Thymus (tissue), 11 donors: ENCODE measurements around the gene IMMP2L. TPM values are rescaled to one million over a fixed set of nuclear protein-coding genes. Genes with fewer than 3 reads are reported as not detected.
"Not testable (repeated sequence)": the region's sequence is repeated elsewhere in the genome, so short reads cannot be mapped to it uniquely, and the experiment has no call there.

Source experiments
- DNase-seq, 9 donors: peaks; one replicate each; pipeline ENCODE4 v3.0.0-alpha.2; 2013; ENCODE audit warnings: low spot score in 9 of 9, low read depth in 6 of 9, missing footprints in 1 of 9
- H3K27ac ChIP-seq, 2 donors: one replicate each; pipeline ENCODE4 v1.5.1; 2013; ENCODE audit warnings: control low read depth in 1 of 2, low read depth in 1 of 2, low read length in 1 of 2, mild to moderate bottlenecking in 1 of 2, moderate library complexity in 1 of 2
- H3K27me3 ChIP-seq, 2 donors: one replicate each; pipeline ENCODE4 v1.5.1; 2013; ENCODE audit warnings: low read length in 1 of 2; ENCODE audit not compliant: control insufficient read depth in 2 of 2, insufficient read depth in 1 of 2
- H3K36me3 ChIP-seq, 2 donors: one replicate each; pipeline ENCODE4 v1.5.1; 2013; ENCODE audit warnings: low read length in 1 of 2, mild to moderate bottlenecking in 1 of 2, moderate library complexity in 1 of 2; ENCODE audit not compliant: control insufficient read depth in 2 of 2, insufficient read depth in 2 of 2
- H3K4me1 ChIP-seq, 2 donors: one replicate each; pipeline ENCODE4 v1.5.1; 2013; ENCODE audit warnings: low read length in 2 of 2; ENCODE audit not compliant: control insufficient read depth in 2 of 2, insufficient read depth in 2 of 2
- H3K4me3 ChIP-seq, 2 donors: one replicate each; pipeline ENCODE4 v1.5.1; 2013; ENCODE audit warnings: low read length in 2 of 2, control low read depth in 1 of 2, mild to moderate bottlenecking in 1 of 2
- H3K9me3 ChIP-seq, 2 donors: one replicate each; pipeline ENCODE4 v1.5.1; 2013; ENCODE audit warnings: low read length in 1 of 2, mild to moderate bottlenecking in 1 of 2; ENCODE audit not compliant: control insufficient read depth in 2 of 2, insufficient read depth in 1 of 2
- WGBS: extraction: QIAGEN DNeasy Blood & Tissue Kit; methylation state at CpG from one replicate; pipeline ENCODE4 v1.1.7; 2013; 5-methylcytosine and 5-hydroxymethylcytosine counted together
- polyA plus RNA-seq: library from polyadenylated mRNA; stranded (reverse); fragments of 200-250 nt; gene quantifications from one replicate; pipeline ENCODE4 v1.2.3, GENCODE V29; 2013
- total RNA-seq: library from RNA; stranded (reverse); fragments of 120-200 nt; gene quantifications from one replicate; pipeline ENCODE4 v1.2.4, GENCODE V29; 2013
- donor health status: healthy.

IMMP2L gene
- total and polyA plus RNA-seq, 2 donors, result 11.0 to 12.8 TPM

DNA sequence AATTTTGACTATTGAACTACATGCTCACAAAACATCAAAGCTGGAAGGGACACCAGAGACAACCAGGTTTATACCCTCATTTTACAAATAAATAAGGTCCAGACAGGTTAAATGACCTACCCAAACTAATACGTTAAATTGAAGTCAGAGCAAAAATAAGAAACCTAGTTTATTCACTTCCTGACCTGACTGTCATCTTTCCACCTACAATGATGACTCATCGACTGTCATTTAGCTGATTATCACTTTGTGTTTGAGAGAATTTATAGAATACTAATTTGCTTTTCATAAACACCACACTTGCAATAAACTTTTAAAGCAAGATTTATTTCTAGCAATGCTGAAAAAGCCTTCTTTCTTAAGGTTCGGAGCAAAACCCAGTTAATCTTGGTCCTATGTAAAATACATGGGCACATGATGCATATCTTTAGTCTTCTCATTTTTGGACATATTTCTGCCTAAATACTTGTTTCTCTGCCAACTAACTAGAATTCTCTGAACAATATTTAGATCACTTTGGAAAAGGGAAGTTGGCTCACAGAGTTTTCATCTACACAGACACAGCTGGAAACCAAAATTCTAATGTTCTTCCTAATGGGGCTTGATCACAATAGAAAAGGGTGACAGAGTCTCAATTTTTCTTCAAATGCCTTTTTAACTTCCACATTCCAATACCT lies 488.1 kb downstream of the IMMP2L start:
- DNase-seq, result no peak
- WGBS, result 67% methylated on average over 3 of the region's 3 CpGs
- H3K9me3 ChIP-seq, result no peaks in the 10 kb centered on the region
- H3K36me3 ChIP-seq, result no peaks in the 10 kb centered on the region
- no peak overlapping the region for H3K4me3 ChIP-seq
- H3K27ac ChIP-seq, result no peak overlapping the region
- no peaks in the 10 kb centered on the region for H3K4me1 ChIP-seq
- no peaks in the 10 kb centered on the region for H3K27me3 ChIP-seq

GRCh38 chr7:111072658-111073057 lies 489.6 kb downstream of the IMMP2L start:
- not testable (repeated sequence) for H3K36me3 ChIP-seq, H3K27ac ChIP-seq, H3K4me3 ChIP-seq, H3K27me3 ChIP-seq, DNase-seq, H3K4me1 ChIP-seq, H3K9me3 ChIP-seq
- 98% methylated on average over 9 of the region's 9 CpGs for WGBS

DNA sequence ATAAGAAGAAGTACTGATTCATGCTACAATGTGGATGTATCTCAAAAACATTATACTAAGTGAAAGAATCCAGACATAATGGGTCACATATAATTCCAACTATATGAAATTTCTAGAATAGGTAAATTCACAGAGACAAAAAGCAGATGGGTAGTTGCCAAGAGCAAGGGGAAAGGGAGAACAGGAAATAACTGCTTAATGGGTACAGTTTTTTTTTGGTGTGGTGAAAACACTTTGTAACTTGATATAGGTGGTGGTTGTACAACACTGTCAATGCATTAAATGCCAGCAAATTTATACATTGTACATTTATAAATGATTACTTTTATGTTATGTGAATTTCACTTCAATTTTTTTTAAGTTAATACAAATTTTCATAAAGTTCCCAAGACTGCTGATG lies 490.7 kb downstream of the IMMP2L start:
- Histone ChIP-seq H3K4me1 (no peaks in the 10 kb centered on the region), H3K27me3 (no peaks in the 10 kb centered on the region), H3K27ac (no peak overlapping the region), H3K36me3 (no peaks in the 10 kb centered on the region), H3K9me3 (no peaks in the 10 kb centered on the region), H3K4me3 (no peak overlapping the region)
- no peak for DNase-seq

- Histone ChIP-seq H3K4me1 (no peaks in the 10 kb centered on the region), H3K27me3 (no peaks in the 10 kb centered on the region), H3K4me3 (no peak overlapping the region), H3K9me3 (peaks cover 0 to 4% of the 10 kb centered on the region in 2 donors), H3K36me3 (no peaks in the 10 kb centered on the region), H3K27ac (no peak overlapping the region)
- 97% methylated on average over 2 of the region's 2 CpGs for WGBS
- no peak for DNase-seq
Observed at GRCh38 chr7:111068618-111069017, 493.7 kb downstream of the IMMP2L start.

- peaks cover under 1 to 11% of the 10 kb centered on the region in 2 donors for H3K9me3 ChIP-seq
- no peak overlapping the region for H3K4me3 ChIP-seq
- no peak overlapping the region for H3K27ac ChIP-seq
- H3K27me3 ChIP-seq, result no peaks in the 10 kb centered on the region
- H3K4me1 ChIP-seq, result no peaks in the 10 kb centered on the region
- no peaks in the 10 kb centered on the region for H3K36me3 ChIP-seq
- no peak for DNase-seq
- WGBS, result 88% methylated on average over 2 of the region's 2 CpGs
Observed at GRCh38 chr7:111067682-111068081, 494.6 kb downstream of the IMMP2L start.

DNA sequence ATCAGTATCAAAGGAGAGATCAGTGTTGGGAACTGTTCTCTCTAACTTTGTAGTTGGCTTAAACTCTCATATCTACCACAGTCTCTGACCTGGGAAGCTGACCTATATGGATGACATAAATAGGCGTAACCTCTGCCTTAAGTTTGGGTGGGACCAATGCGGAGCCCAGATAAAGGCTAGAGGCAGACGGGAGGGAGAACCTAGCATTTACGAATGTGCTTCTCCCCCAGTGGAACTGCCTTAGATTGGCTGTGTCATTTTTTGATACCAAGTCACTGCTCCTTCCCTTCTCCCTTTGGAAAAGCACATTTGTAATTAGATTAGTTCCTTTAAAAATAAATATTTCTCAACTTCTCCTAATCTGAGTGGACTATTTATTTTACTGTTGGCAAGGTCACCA lies 495.0 kb downstream of the IMMP2L start:
- WGBS, result 98% methylated on average over 4 of the region's 4 CpGs

DNA sequence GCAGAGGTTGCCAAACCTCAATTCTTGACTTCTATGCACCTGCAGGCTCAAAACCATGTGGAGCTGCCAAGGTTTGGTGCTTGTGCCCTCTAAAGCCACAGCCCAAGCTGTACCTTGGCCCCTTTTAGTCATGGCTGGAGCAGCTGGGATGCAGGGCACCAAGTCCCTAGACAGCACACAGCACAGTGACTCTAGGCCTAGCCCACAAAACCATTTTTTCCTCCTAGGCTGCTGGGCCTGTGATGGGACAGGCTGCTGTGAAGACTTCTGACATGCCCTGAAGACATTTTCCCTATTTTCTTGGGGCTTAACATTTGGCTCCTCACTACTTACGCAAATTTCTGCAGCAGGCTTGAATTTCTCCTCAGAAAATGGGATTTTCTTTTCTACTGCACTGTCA lies 499.1 kb downstream of the IMMP2L start:
- Histone ChIP-seq H3K27me3 (no peaks in the 10 kb centered on the region), H3K9me3 (peaks cover 1 to 12% of the 10 kb centered on the region in 2 donors), H3K36me3 (no peaks in the 10 kb centered on the region), H3K4me3 (no peak overlapping the region), H3K27ac (no peak overlapping the region), H3K4me1 (no peaks in the 10 kb centered on the region)
- WGBS, result 98% methylated on average over 1 of the region's 1 CpG
- DNase-seq, result no peak

More for the DNA sequence above, 495.0 kb downstream of the IMMP2L start:
- H3K4me3 ChIP-seq, result no peak overlapping the region
- no peaks in the 10 kb centered on the region for H3K4me1 ChIP-seq
- H3K27me3 ChIP-seq, result no peaks in the 10 kb centered on the region
- no peaks in the 10 kb centered on the region for H3K36me3 ChIP-seq
- no peak for DNase-seq
- no peak overlapping the region for H3K27ac ChIP-seq
- peaks cover 1 to 12% of the 10 kb centered on the region in 2 donors for H3K9me3 ChIP-seq

- Histone ChIP-seq H3K27me3 (no peaks in the 10 kb centered on the region), H3K27ac (no peak overlapping the region), H3K9me3 (peaks cover 1 to 8% of the 10 kb centered on the region in 2 donors), H3K4me3 (no peak overlapping the region), H3K4me1 (peaks cover 0 to 5% of the 10 kb centered on the region in 2 donors), H3K36me3 (no peaks in the 10 kb centered on the region)
- DNase-seq, result no peak
Observed at GRCh38 chr7:111059833-111060232, 502.5 kb downstream of the IMMP2L start.

DNA sequence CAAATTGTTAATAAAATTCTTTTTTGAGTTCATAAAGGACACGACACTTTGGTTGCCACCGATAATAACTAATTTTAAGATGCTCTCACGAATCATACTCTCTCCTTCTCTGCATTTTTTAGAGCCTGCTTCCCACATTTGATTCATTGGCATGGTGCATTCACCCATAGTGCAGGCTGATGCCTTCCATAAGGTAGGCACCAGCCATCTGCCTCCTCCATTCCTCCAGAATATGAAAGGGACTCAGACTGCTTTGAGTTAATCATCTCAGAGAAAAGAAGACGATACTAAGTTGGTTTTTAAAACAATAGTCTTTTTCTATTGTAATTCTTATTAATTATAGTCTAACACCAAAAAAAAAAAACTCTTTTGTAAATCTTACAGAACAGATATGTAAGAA lies 505.2 kb downstream of the IMMP2L start:
- no peak for DNase-seq
- Histone ChIP-seq H3K27ac (no peak overlapping the region), H3K36me3 (no peaks in the 10 kb centered on the region), H3K4me1 (peaks cover 0 to 5% of the 10 kb centered on the region in 2 donors), H3K4me3 (no peak overlapping the region), H3K9me3 (no peaks in the 10 kb centered on the region), H3K27me3 (no peaks in the 10 kb centered on the region)
- 98% methylated on average over 4 of the region's 4 CpGs for whole genome bisulfite sequencing
